GM18517 (cell line): Measurements from ENCODE around the gene RTEL1.
"Not testable (repeated sequence)": the region's sequence is repeated elsewhere in the genome, so short reads cannot be mapped to it uniquely, and the experiment has no call there.

Experiments
- ATAC-seq: cut with Tn5 transposase; IDR thresholded peaks from one replicate; pipeline ENCODE4 v1.9.1; 2021; ENCODE audit warnings: mild to moderate bottlenecking, moderate library complexity; ENCODE audit not compliant: unreplicated experiment

The RTEL1 gene

GRCh38 chr20:63648895-63649589, 9.1 kb upstream of the RTEL1 start:
- ATAC-seq = no peak

DNA sequence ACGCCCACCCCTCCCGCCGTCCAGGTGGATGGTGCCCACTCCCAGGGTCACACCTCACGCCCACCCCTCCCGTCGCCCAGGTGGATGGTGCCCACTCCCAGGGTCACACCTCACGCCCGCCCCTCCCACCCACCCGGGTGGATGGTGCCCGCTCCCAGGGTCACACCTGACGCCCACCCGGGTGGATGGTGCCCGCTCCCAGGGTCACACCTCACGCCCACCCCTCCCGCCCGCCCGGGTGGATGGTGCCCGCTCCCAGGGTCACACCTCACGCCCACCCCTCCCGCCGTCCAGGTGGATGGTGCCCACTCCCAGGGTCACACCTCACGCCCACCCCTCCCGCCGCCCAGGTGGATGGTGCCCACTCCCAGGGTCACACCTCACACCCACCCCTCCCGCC, 7.6 kb upstream of the RTEL1 start:
- not testable (repeated sequence) for ATAC-seq

GRCh38 chr20:63651942-63652191, 6.2 kb upstream of the RTEL1 start:
- ATAC-seq = no peak

DNA sequence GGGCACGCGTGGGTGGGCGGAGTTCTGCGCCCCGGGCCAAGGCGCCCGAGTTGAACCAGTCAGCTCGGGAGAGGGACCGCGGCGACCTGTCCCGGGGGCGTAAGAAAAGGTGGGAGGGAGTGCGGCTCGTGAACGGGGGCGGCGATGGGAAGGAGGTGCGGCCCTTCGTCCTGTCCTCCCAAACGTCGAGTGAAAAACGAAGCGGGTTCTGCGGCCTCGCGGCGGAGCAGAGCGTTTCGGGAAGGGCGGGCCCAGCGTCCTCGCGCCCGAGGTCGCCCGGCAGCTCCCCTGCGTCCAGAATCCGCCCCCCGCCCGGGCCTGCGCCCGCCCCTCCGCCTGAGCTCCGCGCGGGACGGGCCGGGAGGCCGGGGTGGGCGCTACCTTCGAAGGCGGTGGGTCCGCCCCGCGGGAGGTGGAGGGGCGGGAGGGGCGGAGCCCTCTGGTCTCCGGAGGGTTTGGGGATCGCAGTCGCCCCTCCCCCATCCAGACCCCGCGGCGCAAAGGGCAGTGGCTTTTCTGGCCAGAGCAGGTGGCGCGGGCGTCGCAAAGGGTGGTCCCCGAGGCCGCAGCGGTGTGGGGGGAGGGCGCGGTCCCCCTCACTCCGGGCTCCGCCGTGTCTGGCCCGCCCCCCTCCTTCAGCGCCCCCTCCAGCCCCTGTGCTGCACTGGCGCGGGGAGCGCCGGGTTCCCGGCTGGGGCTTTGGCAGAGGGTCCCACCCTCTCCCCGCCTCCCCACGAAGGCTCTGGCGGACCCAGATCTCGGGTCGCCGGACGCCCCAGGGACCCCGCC, 5.7 kb upstream of the RTEL1 start:
- no peak for ATAC-seq

DNA sequence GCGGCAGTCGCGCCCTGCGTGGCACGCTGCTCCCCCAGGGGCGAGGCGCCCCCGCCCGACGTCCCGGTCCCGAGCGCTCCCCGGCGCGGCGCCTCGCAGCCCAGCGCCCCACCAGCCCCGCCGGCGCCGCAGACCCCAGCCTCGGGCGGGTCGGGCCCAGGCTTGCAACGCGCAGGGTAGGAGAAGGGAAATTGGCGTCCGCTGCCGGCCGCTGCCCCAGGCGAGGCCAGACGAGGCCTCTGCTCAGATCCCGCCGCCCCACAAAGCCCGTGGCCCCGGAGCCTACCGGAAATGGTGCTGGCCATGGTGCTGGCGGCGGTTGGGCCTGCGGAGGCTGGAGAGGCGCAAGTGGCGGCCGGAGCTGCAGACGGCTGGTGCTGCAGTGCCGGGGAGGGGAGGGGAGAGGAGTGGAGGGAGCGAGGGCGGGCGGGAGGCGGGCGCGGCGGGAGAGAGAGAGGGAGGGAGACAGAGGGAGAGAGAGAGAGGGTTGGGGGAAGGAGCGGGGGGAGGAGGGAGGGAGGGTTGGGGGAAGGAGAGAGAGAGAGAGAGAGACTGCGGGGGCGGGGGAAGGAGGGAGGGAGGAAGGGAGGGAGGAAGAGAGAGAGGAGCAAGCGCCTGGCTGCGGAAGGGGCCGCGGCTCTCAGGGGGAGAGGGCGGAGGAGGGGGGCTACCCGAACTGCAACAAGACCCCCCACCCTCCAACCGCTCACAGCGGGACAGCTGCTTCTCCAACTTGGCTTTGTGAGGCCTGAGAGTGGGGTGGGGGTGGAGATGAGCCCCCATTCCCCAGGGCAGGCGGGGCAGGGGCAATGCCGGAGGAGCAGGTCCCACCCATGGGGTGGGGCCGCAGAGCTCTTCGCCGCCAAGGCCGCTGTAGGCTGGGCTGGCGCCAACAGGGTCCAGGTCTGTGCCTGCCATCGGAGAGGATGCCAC, 4.8 kb upstream of the RTEL1 start, which contains the start of gene STMN3:
STMN3 (minus strand) TSS at position 384 of the 933 bp plus-strand sequence; CDS start at position 305, 79 bp downstream.
- no peak for ATAC-seq

- no peak for ATAC-seq
These were observed 4.0 kb upstream of the RTEL1 start for GRCh38 chr20:63653974-63654668.

GRCh38 chr20:63655249-63655648, 2.9 kb upstream of the RTEL1 start:
- no peak for ATAC-seq

- ATAC-seq = no peak
These were observed 1.7 kb upstream of the RTEL1 start for GRCh38 chr20:63656451-63656850.

DNA sequence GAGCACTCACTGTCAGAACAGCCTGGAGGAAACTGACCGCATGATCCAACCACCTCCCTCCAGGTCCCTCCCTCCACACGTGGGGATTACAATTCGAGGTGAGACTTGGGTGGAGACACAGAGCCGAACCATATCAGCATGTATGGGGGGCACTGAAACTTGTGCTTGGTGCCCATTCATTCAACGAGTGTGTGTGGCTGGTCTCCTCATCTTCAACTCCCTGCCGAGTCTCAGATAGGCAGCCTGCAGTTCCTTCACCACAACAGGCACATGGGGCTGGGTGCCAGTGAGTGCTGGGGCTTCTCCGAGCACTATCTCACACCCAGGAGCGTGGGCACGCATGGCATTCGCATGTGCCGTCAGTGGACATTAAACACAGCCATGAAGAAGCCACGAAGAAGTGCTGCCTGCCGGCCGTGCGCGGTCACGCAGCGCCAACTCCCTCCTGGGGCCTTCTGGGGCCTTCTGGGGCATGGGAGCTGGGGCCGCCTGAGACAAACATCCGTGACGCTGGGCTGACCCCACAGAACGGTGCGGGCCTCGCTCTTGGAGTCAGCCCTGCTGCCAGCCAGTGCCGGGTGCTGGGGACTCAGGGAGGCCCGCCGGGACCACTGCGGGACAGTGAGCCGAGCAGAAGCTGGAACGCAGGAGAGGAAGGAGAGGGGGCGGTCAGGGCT, 714 bp upstream of the RTEL1 start:
- ATAC-seq = no peak

GRCh38 chr20:63658749-63659187, 656 bp downstream of the RTEL1 start:
- no peak for ATAC-seq

GRCh38 chr20:63659370-63659769, 1.3 kb downstream of the RTEL1 start:
- no peak for ATAC-seq

- not testable (repeated sequence) for ATAC-seq
These were observed 2.1 kb downstream of the RTEL1 start for GRCh38 chr20:63660174-63660573.

DNA sequence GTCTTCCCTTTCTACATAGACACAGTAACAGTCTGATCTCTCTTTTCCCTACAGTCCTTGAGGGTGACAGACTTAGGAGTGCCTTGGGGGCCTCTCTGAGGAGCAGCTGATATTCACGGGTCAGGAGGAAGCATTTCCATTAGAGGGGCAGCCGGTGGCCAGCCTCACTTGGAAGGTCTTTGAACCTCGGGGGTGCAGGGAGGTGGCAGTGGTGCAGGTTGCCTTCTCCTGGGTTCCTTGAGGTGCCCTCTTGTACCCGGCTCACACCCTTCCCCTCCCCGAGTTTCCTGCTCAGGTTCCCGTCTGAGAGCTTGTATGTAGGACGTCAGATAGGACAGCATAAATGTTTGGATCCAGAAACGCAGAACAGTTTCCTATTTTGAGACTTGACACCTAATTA, 2.5 kb downstream of the RTEL1 start:
- ATAC-seq = no peak

- no peak for ATAC-seq
These were observed 3.0 kb downstream of the RTEL1 start for GRCh38 chr20:63661108-63661507.

DNA sequence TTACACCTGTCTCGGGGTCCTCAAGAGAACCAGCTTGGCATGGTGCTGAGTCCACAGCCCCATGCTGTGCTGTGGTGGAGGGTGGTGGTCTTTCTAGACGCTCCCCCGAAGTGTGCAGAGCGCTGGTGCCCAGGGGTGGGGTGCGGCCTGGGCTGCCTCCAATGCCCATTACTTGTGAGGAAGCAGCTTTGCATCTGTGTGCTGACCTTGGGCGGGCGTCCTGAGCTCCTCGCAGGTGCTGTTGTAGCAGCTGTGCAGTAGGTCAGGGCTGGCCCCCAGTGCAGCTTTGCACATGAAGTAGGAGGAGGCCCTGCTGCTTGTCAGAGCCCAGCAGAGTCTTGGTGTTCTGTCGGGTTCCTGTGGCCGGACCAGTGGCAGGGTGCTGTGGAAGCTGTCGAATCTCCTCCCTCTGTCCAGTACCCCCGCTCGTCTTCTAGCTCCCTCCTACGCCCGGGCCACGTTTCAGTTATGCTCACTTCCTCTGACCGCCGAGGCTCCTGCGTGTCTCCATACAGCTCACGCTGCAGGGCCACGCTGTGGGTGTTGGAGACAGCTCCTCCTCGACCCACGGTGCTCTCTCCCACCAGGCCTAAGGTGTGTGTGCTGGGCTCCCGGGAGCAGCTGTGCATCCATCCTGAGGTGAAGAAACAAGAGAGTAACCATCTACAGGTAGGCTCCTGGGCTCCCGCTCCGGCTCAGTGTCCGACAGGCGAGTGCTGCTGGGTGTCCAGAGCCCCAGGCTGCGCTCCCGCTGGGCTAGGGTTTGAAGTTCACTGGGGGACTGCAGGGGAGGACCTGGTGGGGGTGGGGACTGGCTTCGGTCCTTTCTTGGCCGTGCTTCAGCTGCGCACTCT, 4.1 kb downstream of the RTEL1 start:
- ATAC-seq = no peak

DNA sequence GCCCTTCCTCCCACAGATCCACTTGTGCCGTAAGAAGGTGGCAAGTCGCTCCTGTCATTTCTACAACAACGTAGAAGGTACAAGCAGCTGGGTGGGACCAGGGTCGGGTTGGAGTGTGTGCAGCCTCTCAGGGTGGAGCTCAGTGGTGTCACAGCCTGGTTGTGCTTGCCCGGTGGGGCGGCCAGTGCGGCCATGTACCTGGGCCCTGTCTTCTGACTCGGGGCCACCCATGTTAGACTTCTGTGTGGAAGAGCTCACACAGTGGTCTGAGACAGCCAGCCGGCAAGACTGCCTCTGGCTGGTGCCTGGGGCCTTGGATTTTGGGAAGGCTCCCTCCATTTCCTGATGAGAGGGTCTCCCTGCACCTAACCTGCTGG, 4.7 kb downstream of the RTEL1 start:
- ATAC-seq = no peak

DNA sequence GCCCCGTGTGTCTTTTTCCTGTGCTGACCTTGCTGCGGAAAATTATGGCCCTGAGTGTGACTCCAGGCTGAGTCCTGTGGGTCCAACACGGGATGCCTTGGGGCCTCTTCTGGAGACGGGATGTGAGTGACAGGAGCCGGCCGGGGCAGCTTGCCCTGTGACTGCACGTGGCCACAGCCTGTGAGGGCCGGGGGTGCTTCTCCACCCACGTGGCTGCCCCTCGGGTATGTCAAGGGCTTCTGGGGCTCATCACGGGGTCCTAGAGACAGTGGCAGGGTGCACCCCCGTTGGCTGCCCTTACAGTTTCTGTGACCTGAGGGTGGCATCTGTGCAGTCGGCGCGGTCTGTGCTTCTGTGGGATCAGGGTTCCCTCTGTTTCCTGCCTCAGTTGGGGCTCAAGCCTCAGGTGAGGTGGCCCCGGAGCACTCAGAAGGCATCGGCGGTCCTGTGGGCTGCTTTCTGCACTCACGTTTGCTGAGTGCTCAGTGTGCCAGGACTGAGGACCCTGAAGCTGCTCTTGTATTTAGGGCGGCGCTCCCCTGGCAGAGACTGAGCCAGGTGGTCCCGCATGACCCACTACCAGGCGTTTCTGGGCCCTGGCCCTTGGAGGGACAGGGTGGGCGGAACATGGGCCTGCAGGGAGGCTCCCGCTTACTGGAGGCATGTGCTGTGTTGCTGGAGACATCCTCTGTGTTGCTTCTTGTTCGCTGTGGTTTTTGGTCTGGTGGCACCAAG, 5.4 kb downstream of the RTEL1 start:
- no peak for ATAC-seq

GRCh38 chr20:63664143-63664851, 6.2 kb downstream of the RTEL1 start:
- ATAC-seq = no peak
